Parathyroid adenoma (tissue), 2 donors: Measurements from ENCODE around the gene CRY2.
A peak's percentile ranks its signal among the peaks of the same experiment; 100 is the strongest.

Experiments used
- H2AFZ ChIP-seq: fragments of 300-600 bp; sonication (generic); one replicate; pipeline ENCODE4 v1.7.0; 2017; ENCODE audit warnings: antibody characterized with exemption, mild to moderate bottlenecking
- H3K27ac ChIP-seq: fragments of 300-600 bp; sonication (generic); one replicate; pipeline ENCODE4 v1.7.0; 2017
- H3K27me3 ChIP-seq: fragments of 300-600 bp; sonication (generic); one replicate; pipeline ENCODE4 v1.7.0; 2017; ENCODE audit warnings: low read length; ENCODE audit not compliant: control insufficient read depth, insufficient read depth
- H3K36me3 ChIP-seq: fragments of 300-600 bp; sonication (generic); one replicate; pipeline ENCODE4 v1.7.0; 2017; ENCODE audit warnings: low read length; ENCODE audit not compliant: control insufficient read depth, insufficient read depth
- H3K4me1 ChIP-seq: fragments of 300-600 bp; sonication (generic); one replicate; pipeline ENCODE4 v1.7.0; 2017; ENCODE audit warnings: control low read depth
- H3K4me2 ChIP-seq: fragments of 300-600 bp; sonication (generic); one replicate; pipeline ENCODE4 v1.7.0; 2017; ENCODE audit warnings: low read length
- H3K4me3 ChIP-seq: fragments of 300-600 bp; sonication (generic); one replicate; pipeline ENCODE4 v1.7.0; 2017; ENCODE audit warnings: low read depth, low read length
- H3K79me2 ChIP-seq: fragments of 300-600 bp; sonication (generic); one replicate; pipeline ENCODE4 v1.7.0; 2017; ENCODE audit warnings: control low read depth
- H3K9ac ChIP-seq: fragments of 300-600 bp; sonication (generic); one replicate; pipeline ENCODE4 v1.7.0; 2017; ENCODE audit warnings: mild to moderate bottlenecking
- H3K9me3 ChIP-seq: fragments of 300-600 bp; sonication (generic); one replicate; pipeline ENCODE4 v1.7.0; 2017; ENCODE audit warnings: low read length; ENCODE audit not compliant: control insufficient read depth
- CTCF ChIP-seq: fragments of 300-600 bp; sonication (generic); IDR thresholded peaks from one replicate; pipeline ENCODE4 v1.7.0; 2017; ENCODE audit warnings: antibody characterized with exemption, mild to moderate bottlenecking
- donor health status: primary hyperparathyroidism.

The CRY2 gene

GRCh38 chr11:45917623-45918330, 70.5 kb downstream of the CRY2 start, which contains the start of gene PEX16:
Gene PEX16, minus strand, starts transcription at chr11:45917877. Its CDS starts 66 bp downstream, at chr11:45917811.
- no peaks in the 10 kb centered on the region for H3K9me3 ChIP-seq
- H3K9ac ChIP-seq, result no peak within 1 kb of the TSS
- H3K4me3 ChIP-seq, result peak within 1 kb of the TSS; percentile 94
- H2AFZ ChIP-seq, result peak within 1 kb of the TSS; percentile 86
- H3K27me3 ChIP-seq, result no peaks in the 10 kb centered on the region
- no peak for TF ChIP-seq CTCF
- peak within 1 kb of the TSS; percentile 88 for H3K27ac ChIP-seq
- peak within 1 kb of the TSS; percentile 93 for H3K4me2 ChIP-seq
- H3K4me1 ChIP-seq, result peaks cover 5% of the 10 kb centered on the region
- no peaks in the 10 kb centered on the region for H3K79me2 ChIP-seq
- no peaks in the 10 kb centered on the region for H3K36me3 ChIP-seq

- Histone ChIP-seq H3K36me3 (no peaks in the 10 kb centered on the region), H3K9ac (no peak overlapping the region), H3K27ac (peak overlapping the region; percentile 88), H3K27me3 (no peaks in the 10 kb centered on the region), H3K4me2 (peak overlapping the region; percentile 93), H2AFZ (peak overlapping the region; percentile 86), H3K9me3 (no peaks in the 10 kb centered on the region), H3K4me3 (peak overlapping the region; percentile 94), H3K79me2 (no peaks in the 10 kb centered on the region), H3K4me1 (peaks cover 5% of the 10 kb centered on the region)
- no peak for TF ChIP-seq CTCF
Observed at GRCh38 chr11:45918331-45918941, 71.2 kb downstream of the CRY2 start.

- no peak for TF ChIP-seq CTCF
- H3K9me3 ChIP-seq, result no peaks in the 10 kb centered on the region
- H3K4me1 ChIP-seq, result peaks cover 5% of the 10 kb centered on the region
- no peaks in the 10 kb centered on the region for H3K36me3 ChIP-seq
- no peaks in the 10 kb centered on the region for H3K79me2 ChIP-seq
- no peak overlapping the region for H3K9ac ChIP-seq
- peak overlapping the region; percentile 93 for H3K4me2 ChIP-seq
- H2AFZ ChIP-seq, result no peak overlapping the region
- no peak overlapping the region for H3K27ac ChIP-seq
- H3K4me3 ChIP-seq, result peak overlapping the region; percentile 94
- H3K27me3 ChIP-seq, result no peaks in the 10 kb centered on the region
Observed at GRCh38 chr11:45918962-45919675, 71.8 kb downstream of the CRY2 start.

- peaks cover 5% of the 10 kb centered on the region for H3K4me1 ChIP-seq
- no peaks in the 10 kb centered on the region for H3K27me3 ChIP-seq
- H2AFZ ChIP-seq, result no peak overlapping the region
- H3K4me2 ChIP-seq, result no peak overlapping the region
- H3K9me3 ChIP-seq, result no peaks in the 10 kb centered on the region
- H3K36me3 ChIP-seq, result no peaks in the 10 kb centered on the region
- no peaks in the 10 kb centered on the region for H3K79me2 ChIP-seq
- no peak for TF ChIP-seq CTCF
- no peak overlapping the region for H3K9ac ChIP-seq
- H3K27ac ChIP-seq, result no peak overlapping the region
- no peak overlapping the region for H3K4me3 ChIP-seq
Observed at GRCh38 chr11:45919806-45920530, 72.7 kb downstream of the CRY2 start.
